GM21447 (cell line): Measurements from ENCODE around the gene MYO16.
"Not testable (repeated sequence)": the region's sequence is repeated elsewhere in the genome, so short reads cannot be mapped to it uniquely, and the experiment has no call there.

Experiments
- ATAC-seq: cut with Tn5 transposase; IDR thresholded peaks from one replicate; pipeline ENCODE4 v1.9.1; 2021; ENCODE audit not compliant: unreplicated experiment

Gene MYO16

DNA sequence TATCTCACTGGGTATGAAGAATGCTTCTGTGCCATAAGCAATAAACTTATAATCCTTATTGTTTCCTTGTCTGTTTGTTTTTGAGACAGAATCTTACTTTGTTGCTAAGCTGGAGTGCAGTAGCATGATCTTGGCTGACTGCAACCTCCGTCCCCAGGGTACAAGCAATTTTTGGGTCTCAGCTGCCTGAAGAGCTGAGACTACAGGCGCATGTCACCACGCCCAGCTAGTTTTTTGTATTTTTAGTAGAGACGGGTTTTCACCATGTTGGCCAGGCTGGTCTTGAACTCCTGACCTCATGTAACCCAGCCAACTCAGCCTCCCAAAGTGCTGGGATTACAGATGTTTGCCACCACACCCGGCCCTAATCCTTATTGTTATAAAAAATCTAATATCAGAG lies 112.5 kb downstream of the MYO16 start:
- no peak for ATAC-seq

DNA sequence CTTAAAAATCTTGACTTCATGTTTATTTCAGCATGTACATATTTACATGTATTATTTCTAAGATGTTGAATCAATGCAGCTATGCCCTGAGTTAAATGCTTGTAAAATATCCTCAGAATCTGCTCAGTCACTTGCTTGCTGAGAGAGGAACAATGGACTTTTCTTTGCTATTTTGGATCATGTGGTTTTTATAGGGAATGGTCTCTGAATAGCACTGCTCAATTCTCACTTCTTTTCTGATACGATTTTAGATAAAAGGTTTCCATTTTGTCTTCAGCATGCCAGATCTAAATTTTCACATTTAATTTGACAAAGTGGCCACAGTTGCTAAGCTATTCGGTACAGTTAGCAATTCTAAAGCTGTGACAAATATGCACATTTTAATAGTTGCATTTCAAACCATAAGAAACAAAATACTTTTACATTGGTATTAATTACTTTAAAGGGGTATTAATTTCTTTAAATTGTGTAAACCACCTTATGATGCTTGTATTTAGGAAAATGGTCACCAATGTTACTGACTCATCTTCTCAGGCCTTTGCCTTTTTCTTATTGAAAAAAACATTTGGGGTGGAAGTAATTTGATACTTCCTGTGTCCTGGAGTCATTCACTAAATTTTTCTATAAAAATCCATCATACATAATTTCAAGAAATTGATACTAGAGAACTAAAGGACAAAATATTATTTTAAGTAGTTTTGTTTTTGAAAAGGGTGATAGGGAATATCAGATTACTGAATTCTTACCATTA lies 113.5 kb downstream of the MYO16 start:
- ATAC-seq: no peak

DNA sequence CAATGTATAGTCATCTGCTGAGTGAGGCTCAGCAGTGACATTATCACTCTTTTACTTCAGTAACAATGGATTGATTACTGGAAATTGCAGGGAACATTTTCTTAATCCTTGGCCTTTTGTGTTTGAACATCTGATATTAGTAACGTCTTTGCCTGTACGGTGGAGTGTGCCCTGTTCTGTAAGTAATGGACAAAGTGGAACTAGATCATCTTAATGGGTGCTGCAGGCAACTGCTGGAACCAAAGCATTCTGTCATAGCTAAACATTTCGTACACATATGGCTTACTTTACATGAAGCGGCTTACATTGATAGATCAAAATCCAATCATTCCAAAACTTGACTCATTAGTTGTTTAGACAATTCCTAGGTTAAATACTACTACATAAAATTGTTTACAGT lies 114.1 kb downstream of the MYO16 start:
- no peak for ATAC-seq

DNA sequence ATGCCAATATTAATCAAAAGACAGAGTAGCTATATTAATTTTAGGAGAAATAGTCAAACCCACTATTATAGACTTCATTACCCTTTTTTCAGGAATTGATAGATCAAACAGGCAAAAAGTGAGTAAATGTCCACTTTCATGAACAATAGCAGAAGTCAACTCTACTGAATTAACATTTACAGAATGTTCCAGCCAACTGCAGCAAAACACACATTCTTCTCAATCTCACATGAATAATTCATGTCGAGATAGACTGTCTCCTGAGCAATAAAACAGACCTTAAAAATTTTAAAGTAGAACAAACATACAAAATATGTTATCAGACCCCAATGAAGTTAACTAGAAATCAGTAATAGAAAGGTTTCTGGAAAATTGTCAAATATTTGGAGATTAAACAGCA lies 118.4 kb downstream of the MYO16 start:
- no peak for ATAC-seq

DNA sequence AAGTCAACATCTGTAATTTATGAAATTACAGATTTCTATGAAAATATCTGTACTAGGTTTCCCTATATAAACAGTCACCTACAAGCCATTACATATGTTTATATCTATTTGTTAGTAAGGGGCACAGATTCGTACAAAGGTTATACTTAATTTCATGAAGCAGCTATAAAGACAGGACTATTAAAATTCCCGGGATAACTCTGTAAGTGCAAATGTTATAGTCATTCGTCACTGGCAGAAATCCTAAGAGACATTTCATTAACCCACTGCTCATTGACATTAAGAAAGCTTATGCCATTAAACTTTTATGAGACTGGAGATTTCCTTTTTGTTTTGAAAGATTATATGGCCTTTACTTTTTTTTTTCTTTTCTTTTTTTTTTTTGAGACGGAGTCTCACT lies 122.9 kb downstream of the MYO16 start:
- no peak for ATAC-seq

DNA sequence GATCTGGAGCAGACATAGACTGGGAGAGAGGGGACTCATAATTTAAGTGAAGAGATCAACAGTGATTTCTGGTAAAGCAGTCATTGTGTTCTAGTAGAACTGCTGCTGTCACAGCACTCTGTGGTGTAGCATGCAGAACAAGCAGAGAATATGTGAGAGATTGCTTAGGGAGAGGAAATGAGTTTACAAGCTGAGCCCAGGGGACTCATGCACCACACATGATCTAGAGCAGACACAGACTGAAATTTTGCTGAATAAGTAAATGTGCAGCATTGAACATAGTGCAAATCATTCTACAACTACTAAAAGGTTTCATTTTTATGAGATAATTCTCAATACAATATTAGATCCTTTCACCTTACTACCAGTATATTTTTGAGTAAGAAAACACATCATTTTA lies 125.7 kb downstream of the MYO16 start:
- no peak for ATAC-seq

DNA sequence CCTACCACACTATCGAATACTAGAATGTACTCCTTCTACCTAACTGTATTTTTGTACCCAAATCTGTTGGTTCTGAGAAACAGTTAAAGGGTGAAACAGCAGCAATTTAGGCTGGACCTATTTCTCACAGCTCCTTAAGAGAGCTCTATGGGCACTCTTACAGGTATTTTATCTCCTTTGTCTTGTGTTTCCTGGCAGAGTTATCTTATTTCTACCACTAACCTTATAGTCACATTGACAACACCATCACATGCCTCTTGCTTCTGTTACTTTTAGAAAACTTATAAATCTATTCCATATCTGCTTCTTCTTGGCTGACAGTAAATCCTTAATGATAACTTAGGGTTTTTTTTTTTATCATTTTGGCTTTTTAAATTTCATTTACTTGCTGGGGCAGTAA lies 130.7 kb downstream of the MYO16 start:
- ATAC-seq: no peak

DNA sequence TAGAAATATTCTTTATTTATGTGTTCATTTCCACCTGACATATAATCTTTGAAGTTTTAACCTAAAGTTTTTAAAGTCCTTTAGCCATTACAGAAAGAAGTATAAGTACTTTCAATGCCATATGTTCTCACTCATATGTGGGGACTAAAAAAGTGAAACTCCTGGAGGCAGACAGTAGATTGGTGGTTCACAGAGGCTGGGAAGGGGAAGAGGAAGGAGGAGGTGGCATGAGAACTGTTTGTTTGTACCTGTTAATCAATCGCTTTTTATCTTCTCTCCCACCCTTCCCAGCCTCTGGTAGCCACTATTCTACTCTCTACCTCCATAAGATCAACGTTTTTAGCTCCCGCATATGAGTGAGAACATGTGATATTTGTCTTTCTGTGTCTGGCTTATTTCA lies 131.1 kb downstream of the MYO16 start:
- no peak for ATAC-seq

DNA sequence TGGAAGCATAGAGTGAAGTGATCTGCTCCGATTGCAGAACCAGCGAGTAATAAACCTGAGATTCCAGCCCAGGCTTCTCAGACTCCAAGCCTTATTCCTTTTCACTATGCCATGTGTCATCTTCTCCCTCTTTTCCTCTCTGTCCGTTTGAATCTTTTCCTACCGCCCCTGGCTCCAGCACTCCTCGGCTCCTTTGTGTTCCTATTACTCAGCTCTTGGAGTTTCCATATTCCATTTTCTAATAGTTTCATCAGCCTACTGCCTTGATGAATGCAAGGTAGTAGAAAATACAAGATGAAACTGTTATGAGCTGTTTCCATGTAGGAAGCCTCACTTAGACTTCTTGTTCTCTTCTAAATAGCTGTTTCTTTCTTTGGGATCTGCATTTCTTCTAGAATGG lies 138.6 kb downstream of the MYO16 start:
- no peak for ATAC-seq

DNA sequence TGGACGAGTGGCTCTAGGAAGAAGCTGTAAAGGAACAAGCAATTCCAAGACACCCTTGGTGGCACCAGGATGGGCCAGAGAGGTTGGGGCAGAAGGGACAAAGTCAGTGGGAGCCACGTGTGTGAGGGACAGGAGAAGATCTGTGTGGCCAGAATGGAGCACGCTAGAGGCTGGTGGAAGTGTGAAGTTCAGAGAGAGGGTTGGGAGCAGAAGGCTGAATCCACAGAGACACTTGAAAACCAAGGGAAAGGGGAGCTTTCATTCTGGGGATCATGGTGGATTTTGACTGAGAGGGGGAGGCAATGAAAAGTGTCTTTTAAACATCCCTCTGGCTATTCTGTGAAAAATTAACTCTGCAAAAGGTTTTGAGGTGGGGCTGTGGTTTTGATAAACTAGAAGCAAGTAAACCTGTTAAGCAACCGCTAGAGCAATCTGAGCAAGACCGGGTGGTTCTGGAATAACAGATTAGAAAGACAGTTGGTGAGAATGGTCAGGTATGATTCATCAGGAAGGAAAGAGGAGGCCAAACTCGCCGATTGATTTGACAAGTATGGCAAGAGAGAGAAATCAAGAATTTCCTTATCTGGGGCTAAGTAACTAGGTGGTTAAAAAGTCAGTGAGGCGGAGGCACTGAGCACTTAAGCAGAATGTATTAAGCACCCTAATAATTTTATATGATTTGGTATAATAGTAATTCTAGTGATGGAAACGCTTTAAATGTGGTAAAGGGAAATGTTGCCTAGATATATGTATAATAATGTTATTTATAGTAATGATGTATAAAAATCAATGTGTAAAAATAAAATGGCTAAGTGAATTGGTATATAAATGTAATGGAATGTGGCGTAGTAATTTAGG lies 140.0 kb downstream of the MYO16 start:
- ATAC-seq: no peak

DNA sequence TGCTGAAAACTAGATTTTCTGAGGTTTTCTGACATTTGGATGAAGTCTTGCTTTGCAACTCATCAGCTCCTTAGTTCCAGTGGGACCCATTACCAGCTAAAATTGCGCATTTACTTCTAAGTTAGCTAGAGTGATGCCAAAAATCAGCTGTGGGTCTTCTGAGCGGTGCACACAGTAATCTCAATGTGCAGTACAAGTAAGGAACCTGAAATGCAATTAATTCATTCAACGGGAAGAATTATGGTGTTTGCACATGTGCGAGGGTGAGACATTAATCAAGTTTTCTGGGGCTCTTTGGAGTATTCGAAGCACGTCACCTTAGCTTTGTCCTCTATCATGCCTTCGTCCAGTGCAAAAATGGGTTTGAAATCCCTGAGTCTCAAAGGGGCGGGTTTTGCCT lies 146.2 kb downstream of the MYO16 start:
- no peak for ATAC-seq

DNA sequence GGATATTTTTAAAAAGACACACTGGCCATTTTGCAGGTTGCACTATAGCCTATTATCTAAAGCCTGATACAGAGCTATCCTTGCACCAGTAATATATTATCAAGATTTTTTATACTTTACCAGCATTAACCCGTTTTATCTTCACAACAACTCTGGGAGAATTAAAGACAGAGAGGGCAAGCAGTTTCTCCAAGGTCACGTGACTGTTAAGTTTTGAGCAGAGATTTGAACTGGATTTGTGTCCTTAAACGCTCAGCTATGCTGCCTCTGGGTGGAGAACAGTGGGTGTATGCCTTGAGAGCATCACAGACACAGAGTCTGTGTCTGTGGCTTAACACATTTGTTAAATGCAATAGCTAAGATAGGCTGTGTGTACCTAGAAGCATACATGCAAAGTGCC lies 147.2 kb downstream of the MYO16 start:
- no peak for ATAC-seq

DNA sequence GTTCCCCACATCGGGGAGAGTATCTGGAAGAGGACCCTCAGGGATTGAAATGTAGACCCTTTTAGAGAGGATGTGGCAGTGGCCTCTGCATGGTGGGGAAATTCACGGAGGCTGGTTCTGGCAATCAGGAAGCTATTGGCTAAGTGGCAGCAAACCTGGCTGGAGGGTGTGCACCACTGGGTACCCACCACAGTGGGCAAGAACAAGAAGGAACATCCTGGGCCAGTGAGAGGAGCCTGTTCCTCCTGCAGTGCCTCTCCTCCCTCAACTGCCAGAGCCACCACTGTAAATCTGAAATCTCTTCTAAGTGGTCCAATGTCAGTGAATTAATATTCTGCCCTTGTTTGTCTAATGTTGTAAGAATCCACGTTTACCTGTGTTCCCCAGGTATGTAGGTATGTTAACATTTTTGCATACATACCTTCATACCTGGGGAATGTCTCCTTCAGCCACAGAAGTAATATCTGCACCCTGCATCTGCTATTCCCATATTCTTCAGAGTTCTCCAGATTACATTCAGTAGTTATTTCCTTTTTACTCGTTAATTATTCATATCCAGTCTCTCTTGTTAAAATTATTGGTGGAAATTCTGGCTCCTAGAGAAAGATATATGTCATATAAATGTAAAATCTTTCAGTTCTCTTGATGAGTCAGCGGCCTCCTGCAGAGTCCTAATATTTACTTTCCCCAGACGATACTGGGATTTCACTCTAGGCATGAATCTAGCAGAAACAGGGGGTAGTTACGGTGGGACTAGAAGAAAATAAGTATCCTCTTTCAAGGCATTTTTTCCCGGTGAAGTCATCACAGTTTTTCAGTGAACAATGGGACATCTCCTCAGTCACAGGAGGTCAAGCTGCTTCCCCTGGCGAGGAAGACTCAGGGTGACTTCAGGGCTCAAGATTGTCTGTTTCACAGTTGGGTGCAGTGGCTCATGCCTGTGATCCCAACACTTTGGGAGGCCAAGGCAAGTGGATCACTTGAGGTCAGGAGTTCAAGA lies 148.3 kb downstream of the MYO16 start:
- ATAC-seq: no peak

DNA sequence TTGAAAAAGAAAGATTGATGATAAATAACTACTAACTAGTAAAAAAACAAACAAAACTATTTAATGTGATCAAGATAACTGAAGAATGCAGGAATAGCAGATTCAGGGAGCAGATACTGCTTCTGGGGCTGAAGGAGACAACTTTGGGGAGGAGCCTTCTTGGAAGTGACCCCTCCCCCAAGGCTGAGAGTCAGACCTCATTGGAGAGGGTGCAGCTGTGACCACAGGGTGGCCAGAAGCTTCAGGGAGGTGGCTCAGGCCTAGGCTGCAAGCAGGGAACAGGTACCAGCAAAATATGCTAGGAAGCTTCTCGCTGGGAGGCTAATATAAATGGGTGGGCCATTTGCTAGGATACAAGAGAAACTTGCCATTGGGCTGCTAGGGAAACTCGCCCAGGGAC lies 149.9 kb downstream of the MYO16 start:
- ATAC-seq: no peak

DNA sequence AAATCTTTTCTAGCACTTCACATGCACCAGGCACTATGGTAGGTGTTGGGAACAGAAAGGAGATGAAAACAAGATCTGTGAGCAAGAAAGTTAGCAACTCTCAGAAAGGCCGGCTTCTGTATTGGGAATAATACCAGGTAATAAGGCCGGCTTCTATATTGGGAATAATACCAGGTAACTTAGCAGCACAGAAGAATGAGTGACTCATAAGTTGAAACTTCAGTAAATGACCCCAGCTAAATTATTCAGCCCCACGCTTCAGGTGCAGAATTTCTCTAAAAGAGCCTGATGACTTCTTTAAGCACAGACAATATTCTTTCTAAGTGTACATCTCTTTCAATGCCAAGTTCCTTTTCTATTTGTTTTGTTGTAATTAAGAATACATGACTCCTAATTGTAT lies 151.3 kb downstream of the MYO16 start:
- ATAC-seq: no peak

DNA sequence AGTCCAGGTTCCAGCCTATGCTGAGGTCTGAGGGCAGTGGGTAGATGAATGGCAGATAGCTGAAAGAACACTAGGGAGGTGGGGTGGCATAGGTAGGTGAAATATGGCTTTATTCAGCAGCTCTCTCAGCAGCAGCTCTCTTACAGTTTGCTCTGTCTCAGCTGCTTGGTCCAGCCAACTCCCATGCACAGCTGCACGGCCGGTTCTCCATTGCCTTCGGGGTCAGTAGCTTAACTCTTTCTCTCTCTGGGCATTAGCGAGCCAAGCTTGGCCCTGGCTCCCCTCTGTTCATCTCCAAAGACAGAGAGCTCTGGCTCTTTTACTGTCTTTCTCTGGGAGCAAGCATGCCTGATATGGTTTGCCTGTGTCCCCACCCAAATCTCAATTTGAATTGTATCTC lies 151.9 kb downstream of the MYO16 start:
- ATAC-seq: no peak

DNA sequence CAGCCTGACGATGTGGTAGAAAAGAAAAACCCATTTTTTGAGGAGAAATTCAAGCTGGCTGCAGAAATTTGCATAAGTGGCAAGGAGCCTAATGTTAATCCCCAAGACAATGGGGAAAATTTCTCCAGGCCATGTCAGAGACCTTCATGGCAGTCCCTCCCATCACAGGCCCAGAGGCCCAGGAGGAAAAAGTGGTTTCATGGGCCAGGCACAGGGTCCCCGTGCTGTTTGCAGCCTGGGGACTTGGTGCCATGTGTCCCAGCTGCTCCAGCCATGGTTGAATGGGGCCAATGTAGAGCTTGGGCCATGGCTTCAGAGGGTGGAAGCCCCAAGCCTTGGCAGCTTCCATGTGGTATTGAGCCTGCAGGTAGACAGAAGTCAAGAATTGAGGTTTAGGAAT lies 153.1 kb downstream of the MYO16 start:
- ATAC-seq: not testable (repeated sequence)

DNA sequence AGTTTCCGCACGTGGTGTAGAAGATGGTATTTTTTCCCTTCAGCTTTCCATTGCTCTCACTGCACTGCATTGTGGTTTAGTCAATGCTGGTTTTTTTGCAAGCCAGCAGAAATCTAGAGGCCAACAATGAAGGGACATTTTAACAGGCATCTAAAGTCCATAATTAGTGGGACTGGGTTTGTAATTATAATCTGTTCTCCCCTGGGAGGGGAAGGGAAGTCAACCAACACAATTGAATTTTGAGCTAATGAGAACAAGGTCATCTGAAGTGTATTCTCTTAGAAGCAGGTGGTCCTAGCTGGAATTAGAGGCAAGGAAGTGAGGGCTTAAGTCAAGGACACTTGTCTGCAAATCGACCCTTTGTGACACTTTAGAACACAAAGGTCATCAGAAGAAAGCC lies 156.4 kb downstream of the MYO16 start:
- no peak for ATAC-seq

DNA sequence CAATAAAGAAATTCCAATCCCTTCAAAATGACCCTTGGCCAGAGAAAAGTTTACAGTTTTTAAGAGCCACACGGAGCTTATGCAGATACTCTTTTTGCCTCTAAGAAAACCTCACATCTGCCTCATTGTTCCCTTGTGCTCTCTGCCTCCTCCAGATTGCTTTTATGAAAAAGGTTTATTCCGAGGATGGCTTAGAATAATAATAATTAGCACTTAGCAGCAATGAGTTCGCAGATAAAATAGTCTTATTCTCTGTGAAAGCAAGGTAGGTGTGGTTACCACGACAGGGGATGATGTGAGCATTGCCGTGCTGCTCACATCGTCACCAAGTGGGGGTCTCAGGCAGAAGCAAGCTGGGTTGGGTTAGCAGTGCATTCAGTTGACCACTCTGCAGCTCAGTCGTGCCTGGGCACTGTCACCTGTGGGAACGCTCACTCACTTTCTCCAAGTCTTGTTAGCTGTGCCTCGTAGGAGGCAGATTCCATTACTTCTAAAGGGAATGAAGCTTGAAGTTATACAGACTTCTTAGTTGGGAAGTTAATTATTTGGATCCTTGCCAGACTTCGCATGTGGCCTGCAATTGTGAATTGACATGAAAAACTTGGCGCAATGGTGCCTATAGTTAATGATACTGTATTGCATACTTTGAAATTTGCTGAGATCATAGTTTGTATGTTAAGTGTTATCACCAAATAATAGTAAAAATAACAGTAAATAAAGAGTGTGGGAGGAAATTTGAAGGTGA lies 157.2 kb downstream of the MYO16 start:
- no peak for ATAC-seq

DNA sequence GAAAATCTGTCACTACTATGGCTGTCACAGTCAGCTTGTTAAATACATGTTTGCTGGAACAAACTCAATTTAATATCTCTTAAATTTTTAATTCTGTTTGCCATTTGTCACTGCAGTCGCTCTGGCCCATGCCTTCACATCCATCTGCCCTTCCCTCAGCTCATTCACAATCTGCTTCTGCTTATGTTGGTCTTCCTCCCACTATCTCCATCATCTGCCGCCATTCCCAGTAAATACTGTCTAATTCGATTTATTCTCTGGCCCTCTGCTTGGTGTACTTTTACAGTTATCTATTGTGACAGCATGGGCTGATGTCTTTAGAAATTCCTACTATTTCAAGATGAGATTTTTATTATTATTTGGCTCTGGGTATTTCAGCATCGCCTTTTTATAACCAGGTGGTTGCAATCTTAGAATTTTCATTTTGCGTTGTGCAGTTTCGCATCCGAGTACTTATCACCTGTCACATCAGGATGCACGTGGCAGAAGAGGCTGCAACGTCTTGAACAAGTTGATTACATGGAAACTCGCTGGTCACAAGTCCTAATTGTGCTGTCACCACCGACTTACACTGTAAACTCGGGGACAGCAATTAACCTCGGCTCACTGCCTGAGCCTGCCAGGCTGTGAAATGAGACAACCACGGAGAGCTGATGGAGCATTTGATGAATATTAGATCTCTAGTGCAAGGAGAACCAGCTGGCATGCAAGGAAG lies 158.4 kb downstream of the MYO16 start:
- ATAC-seq: no peak
